ENCODE results near the gene AFF4. TPM values are rescaled to one million over a fixed set of nuclear protein-coding genes. Genes with fewer than 3 reads are reported as not detected.
"Not testable (repeated sequence)": the region's sequence is repeated elsewhere in the genome, so short reads cannot be mapped to it uniquely, and the experiment has no call there.

The AFF4 gene
- total RNA-seq, 4 donors from 2014 or later = 47.6 to 109 (median 72.6) TPM

GRCh38 chr5:132987531-132988408, 24.3 kb upstream of the AFF4 start:
- Histone ChIP-seq H3K27ac (no peak overlapping the region), H3K27me3 (no peaks in the 10 kb centered on the region), H3K4me1 (no peaks in the 10 kb centered on the region), H3K9me3 (no peaks in the 10 kb centered on the region), H3K4me3 (no peak overlapping the region), H3K36me3 (no peaks in the 10 kb centered on the region)
- no peak for DNase-seq
- no peak for TF ChIP-seq POLR2A (IDR thresholded peaks at IDR 0.05)
- TF ChIP-seq CTCF (IDR thresholded peaks at IDR 0.05) = no peak

- DNase-seq, H3K36me3 ChIP-seq, H3K4me1 ChIP-seq, H3K9me3 ChIP-seq, H3K4me3 ChIP-seq, H3K27me3 ChIP-seq, H3K27ac ChIP-seq: not testable (repeated sequence)
Observed at GRCh38 chr5:132982971-132983370, 19.5 kb upstream of the AFF4 start.

- Histone ChIP-seq H3K9me3 (no peaks in the 10 kb centered on the region), H3K27ac (no peak overlapping the region), H3K27me3 (no peaks in the 10 kb centered on the region), H3K4me3 (no peak overlapping the region), H3K4me1 (no peaks in the 10 kb centered on the region), H3K36me3 (no peaks in the 10 kb centered on the region)
- no peak for TF ChIP-seq CTCF (IDR thresholded peaks at IDR 0.05)
- TF ChIP-seq POLR2A (IDR thresholded peaks at IDR 0.05) = no peak
- DNase-seq = no peak
Observed at GRCh38 chr5:132981288-132981687, 17.9 kb upstream of the AFF4 start.

GRCh38 chr5:132979976-132980375, 16.5 kb upstream of the AFF4 start:
- no peak for DNase-seq
- TF ChIP-seq CTCF (IDR thresholded peaks at IDR 0.05) (no peak), POLR2A (IDR thresholded peaks at IDR 0.05) (no peak)
- H3K4me3 ChIP-seq = no peak overlapping the region
- no peaks in the 10 kb centered on the region for H3K9me3 ChIP-seq
- no peaks in the 10 kb centered on the region for H3K27me3 ChIP-seq
- H3K4me1 ChIP-seq = no peaks in the 10 kb centered on the region
- H3K27ac ChIP-seq = no peak overlapping the region
- no peaks in the 10 kb centered on the region for H3K36me3 ChIP-seq

GRCh38 chr5:132979367-132979940, 16.0 kb upstream of the AFF4 start:
- DNase-seq = no peak
- no peaks in the 10 kb centered on the region for H3K27me3 ChIP-seq
- H3K9me3 ChIP-seq = no peaks in the 10 kb centered on the region
- H3K4me1 ChIP-seq = no peaks in the 10 kb centered on the region
- no peak for TF ChIP-seq POLR2A (IDR thresholded peaks at IDR 0.05)
- TF ChIP-seq CTCF (IDR thresholded peaks at IDR 0.05) = no peak
- no peaks in the 10 kb centered on the region for H3K36me3 ChIP-seq
- no peak overlapping the region for H3K4me3 ChIP-seq
- H3K27ac ChIP-seq = no peak overlapping the region

GRCh38 chr5:132976852-132977251, 13.4 kb upstream of the AFF4 start:
- H3K36me3 ChIP-seq = no peaks in the 10 kb centered on the region
- no peaks in the 10 kb centered on the region for H3K9me3 ChIP-seq
- no peaks in the 10 kb centered on the region for H3K27me3 ChIP-seq
- no peak for DNase-seq
- TF ChIP-seq POLR2A (IDR thresholded peaks at IDR 0.05) (no peak), CTCF (IDR thresholded peaks at IDR 0.05) (no peak)
- H3K4me3 ChIP-seq = no peak overlapping the region
- no peaks in the 10 kb centered on the region for H3K4me1 ChIP-seq
- H3K27ac ChIP-seq = no peak overlapping the region

GRCh38 chr5:132972436-132972828, 9.0 kb upstream of the AFF4 start:
- H3K9me3 ChIP-seq, DNase-seq: not testable (repeated sequence)

More at GRCh38 chr5:132972436-132972828, 9.0 kb upstream of the AFF4 start:
- H3K4me3 ChIP-seq, H3K27me3 ChIP-seq, H3K27ac ChIP-seq, H3K4me1 ChIP-seq, H3K36me3 ChIP-seq: not testable (repeated sequence)

All from Peyer's patch (tissue), 4 donors.